ENCODE results near the gene SLC25A18. TPM values are rescaled to one million over a fixed set of nuclear protein-coding genes. Genes with fewer than 3 reads are reported as not detected.

The SLC25A18 gene
- total RNA-seq, 4 donors from 2014 or later, result 1.9 to 8.3 (median 5.5) TPM; not detected in 1

GRCh38 chr22:17592201-17592600 lies 28.9 kb downstream of the SLC25A18 start:
- Histone ChIP-seq H3K36me3 (peaks cover 0 to 67% (median 0%) of the 10 kb centered on the region in 3 donors), H3K9me3 (no peaks in the 10 kb centered on the region), H3K4me3 (no peak overlapping the region), H3K4me1 (no peaks in the 10 kb centered on the region), H3K27me3 (no peaks in the 10 kb centered on the region), H3K27ac (no peak overlapping the region)
- no peak for TF ChIP-seq POLR2A (IDR thresholded peaks at IDR 0.05)
- TF ChIP-seq CTCF (IDR thresholded peaks at IDR 0.05), result no peak
- DNase-seq, result peak in 1 of 3 donors; percentile 22

- H3K9me3 ChIP-seq, result no peaks in the 10 kb centered on the region
- H3K27ac ChIP-seq, result no peak overlapping the region
- no peaks in the 10 kb centered on the region for H3K4me1 ChIP-seq
- no peaks in the 10 kb centered on the region for H3K27me3 ChIP-seq
- H3K36me3 ChIP-seq, result peaks cover 0 to 100% (median 3%) of the 10 kb centered on the region in 3 donors
- TF ChIP-seq CTCF (IDR thresholded peaks at IDR 0.05) (no peak), POLR2A (IDR thresholded peaks at IDR 0.05) (no peak)
- no peak overlapping the region for H3K4me3 ChIP-seq
- DNase-seq, result peak in 1 of 3 donors; percentile 19
Observed at GRCh38 chr22:17596226-17596625, 32.9 kb downstream of the SLC25A18 start.

- Histone ChIP-seq H3K27ac (no peak overlapping the region), H3K36me3 (peaks cover 0 to 96% (median 3%) of the 10 kb centered on the region in 3 donors), H3K27me3 (no peaks in the 10 kb centered on the region), H3K4me3 (no peak overlapping the region), H3K9me3 (no peaks in the 10 kb centered on the region), H3K4me1 (no peaks in the 10 kb centered on the region)
- TF ChIP-seq POLR2A (IDR thresholded peaks at IDR 0.05) (no peak), CTCF (IDR thresholded peaks at IDR 0.05) (no peak)
- no peak for DNase-seq
Observed at GRCh38 chr22:17597217-17597616, 33.9 kb downstream of the SLC25A18 start.

GRCh38 chr22:17598318-17598717 lies 35.0 kb downstream of the SLC25A18 start:
- H3K27ac ChIP-seq, result no peak overlapping the region
- H3K36me3 ChIP-seq, result peaks cover 0 to 87% (median 3%) of the 10 kb centered on the region in 3 donors
- no peak for TF ChIP-seq CTCF (IDR thresholded peaks at IDR 0.05)
- no peak for TF ChIP-seq POLR2A (IDR thresholded peaks at IDR 0.05)
- DNase-seq, result no peak
- no peaks in the 10 kb centered on the region for H3K9me3 ChIP-seq
- H3K4me1 ChIP-seq, result no peaks in the 10 kb centered on the region
- H3K27me3 ChIP-seq, result no peaks in the 10 kb centered on the region
- H3K4me3 ChIP-seq, result no peak overlapping the region

- DNase-seq, result no peak
- H3K27me3 ChIP-seq, result no peaks in the 10 kb centered on the region
- no peak overlapping the region for H3K27ac ChIP-seq
- TF ChIP-seq POLR2A (IDR thresholded peaks at IDR 0.05) (no peak), CTCF (IDR thresholded peaks at IDR 0.05) (no peak)
- no peaks in the 10 kb centered on the region for H3K9me3 ChIP-seq
- H3K4me1 ChIP-seq, result no peaks in the 10 kb centered on the region
- peaks cover 0 to 71% (median 3%) of the 10 kb centered on the region in 3 donors for H3K36me3 ChIP-seq
- H3K4me3 ChIP-seq, result no peak overlapping the region
Observed at GRCh38 chr22:17601031-17601430, 37.7 kb downstream of the SLC25A18 start.

- DNase-seq, result no peak
- Histone ChIP-seq H3K27me3 (no peaks in the 10 kb centered on the region), H3K9me3 (no peaks in the 10 kb centered on the region), H3K27ac (no peak overlapping the region), H3K4me1 (no peaks in the 10 kb centered on the region), H3K4me3 (no peak overlapping the region), H3K36me3 (peaks cover 0 to 67% (median 0%) of the 10 kb centered on the region in 3 donors)
- TF ChIP-seq CTCF (IDR thresholded peaks at IDR 0.05) (no peak), POLR2A (IDR thresholded peaks at IDR 0.05) (no peak)
Observed at GRCh38 chr22:17603668-17604067, 40.4 kb downstream of the SLC25A18 start.

All from Peyer's patch (tissue), 4 donors.